Mammary epithelial cell (primary cell): ENCODE measurements around the gene LEKR1.

Experiments
- CTCF ChIP-seq, 2 donors: IDR thresholded peaks in 1 of 2; conservative IDR thresholded peaks in 1 of 2; 2 replicates each; pipeline ENCODE4 v1.5.1; 2011 to 2012; ENCODE audit warnings: inconsistent platforms in 2 of 2, low read length in 2 of 2, mild to moderate bottlenecking in 2 of 2, control low read depth in 1 of 2, low read depth in 1 of 2; ENCODE audit not compliant: insufficient read depth in 1 of 2; ENCODE audit errors: extremely low read depth in 1 of 2
- EZH2 ChIP-seq: IDR thresholded peaks from 2 replicates; pipeline ENCODE4 v1.6.1; 2012; ENCODE audit warnings: low read length, inconsistent platforms, borderline replicate concordance

- TF ChIP-seq CTCF (conservative IDR thresholded peaks at IDR 0.05 in 1 of 2, IDR thresholded peaks at IDR 0.05 in 1 of 2; ENCODE audit: extremely low read depth in 1 of 2, insufficient read depth in 1 of 2, low read depth in 1 of 2, low read length in 2 of 2) = no peak
- no peak for TF ChIP-seq EZH2
These were observed 152.4 kb downstream of the LEKR1 start for GRCh38 chr3:156978481-156978961.
